Stimulated activated CD4-positive, alpha-beta T cell treated with anti-CD3 and anti-CD28 coated beads, Interleukin-12 subunit alpha, Interleukin-12 subunit beta, amount 100 ng/mL, for 24 hours (primary cell): ENCODE data around the gene TTLL7.
A peak's percentile ranks its signal among the peaks of the same experiment; 100 is the strongest.

Experiments
- DNase-seq, 2 experiments: peaks; one replicate each; pipeline ENCODE4 v3.0.0-alpha.2; 2020; ENCODE audit warnings: low read depth in 2 of 2

Gene TTLL7

DNA sequence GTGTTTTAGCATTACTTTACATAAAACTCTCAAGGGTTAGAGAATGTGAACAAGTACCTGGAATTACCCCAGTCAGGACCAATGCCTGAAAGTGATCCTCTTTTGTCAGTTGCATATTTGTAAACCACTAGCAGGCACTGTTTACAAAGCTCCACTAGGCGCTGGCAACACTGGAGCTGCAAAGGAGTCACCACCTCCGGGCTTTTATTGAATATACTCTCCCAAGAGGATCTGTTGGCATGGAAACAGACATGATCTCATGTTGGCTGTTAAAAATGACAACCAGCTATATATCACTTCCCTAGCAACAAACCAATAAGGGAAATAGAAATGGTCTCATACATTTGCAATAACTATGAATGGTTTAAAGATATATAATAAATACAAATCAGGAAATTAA, 116.0 kb downstream of the TTLL7 start:
- no peak for DNase-seq

DNA sequence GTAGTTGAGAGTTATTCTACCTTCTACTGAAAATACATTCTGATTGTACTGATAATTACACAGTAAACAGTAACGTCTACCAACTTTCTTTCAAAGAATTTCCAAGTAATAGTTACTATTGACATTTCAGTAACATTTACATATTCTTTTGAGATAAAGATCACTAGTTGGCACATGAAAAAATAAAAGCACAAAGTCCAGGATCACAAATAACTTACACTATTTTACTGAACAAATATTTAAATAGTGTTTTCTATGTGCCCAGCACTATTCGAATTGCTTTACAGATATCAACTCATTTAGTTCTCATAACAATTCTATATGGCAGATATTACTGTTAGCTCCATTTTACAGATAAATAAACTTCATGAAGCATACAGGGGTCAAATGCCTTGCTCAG, 126.4 kb downstream of the TTLL7 start:
- DNase-seq: no peak

DNA sequence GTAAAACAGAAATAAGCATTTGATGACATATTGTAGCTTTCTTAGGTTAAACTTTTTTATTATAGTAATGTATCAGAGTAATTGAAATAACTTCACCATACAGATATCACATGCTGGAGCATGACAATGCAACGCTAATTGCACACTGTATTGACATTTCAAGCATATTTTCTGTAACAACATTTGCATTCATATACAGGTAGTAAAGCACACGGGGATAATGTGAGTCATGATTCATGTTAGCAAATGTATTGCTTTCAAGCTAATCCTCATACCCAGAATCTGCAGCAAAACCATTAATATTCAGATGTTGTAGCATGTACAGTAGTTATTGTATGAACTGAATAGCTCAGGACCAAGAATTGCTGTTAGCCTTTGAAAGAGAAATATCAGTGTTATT, 133.9 kb downstream of the TTLL7 start:
- DNase-seq: no peak

DNA sequence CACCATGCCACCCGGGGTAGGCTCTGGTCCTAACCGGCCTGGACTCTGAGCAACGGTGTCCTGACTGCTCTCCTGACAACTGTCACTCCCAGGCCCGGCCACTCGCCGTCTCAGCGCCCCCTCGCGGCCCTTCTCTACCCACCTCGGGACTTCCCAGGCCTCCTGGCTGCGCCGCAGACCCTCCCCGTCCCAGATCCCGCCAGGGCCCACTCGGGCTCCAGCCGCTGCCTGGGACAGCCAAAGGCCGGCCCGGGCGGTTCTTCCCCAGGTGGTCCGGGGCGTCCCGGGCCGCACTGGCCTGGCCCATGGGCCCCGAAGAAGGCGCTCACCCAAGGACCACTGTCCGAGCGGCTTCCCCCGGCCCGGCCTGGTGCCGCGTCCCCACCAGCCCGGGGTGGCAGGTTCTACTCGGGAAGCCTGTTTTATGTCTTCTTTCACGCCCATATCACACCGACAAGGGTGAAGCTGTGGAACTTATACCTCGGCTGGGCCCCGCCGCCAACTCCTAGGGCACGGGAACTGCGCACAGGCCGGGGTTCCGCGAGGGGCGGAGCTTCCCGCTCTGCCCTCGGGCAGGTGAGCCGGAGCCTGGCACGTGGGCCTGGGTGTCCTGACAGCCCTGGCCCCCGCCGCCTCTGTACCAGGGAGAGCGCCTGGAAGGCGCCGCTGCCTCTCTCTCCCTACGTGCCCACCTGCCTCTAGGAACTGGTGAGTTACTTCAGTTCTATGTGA, 138.3 kb downstream of the TTLL7 start:
- DNase-seq: peak; percentile 52 to 78

DNA sequence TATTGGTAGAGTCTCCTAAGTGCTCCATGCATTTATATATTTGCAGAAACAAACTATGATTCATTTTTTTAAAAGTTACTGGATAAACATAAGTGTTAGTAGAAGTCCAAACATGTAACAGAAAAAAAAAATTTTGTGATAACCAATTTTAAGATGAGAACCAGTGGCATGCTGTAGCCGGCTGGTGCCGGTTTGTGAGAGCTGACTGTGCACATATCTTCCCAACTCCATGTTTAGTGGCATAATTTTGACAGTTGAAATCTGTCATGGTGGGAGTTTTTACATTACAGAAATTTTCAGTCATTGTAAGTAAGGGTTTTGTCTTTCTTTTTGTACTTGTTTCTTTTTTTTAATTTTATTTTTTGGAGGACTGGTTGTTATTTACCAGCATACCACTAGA, 141.2 kb downstream of the TTLL7 start:
- no peak for DNase-seq

DNA sequence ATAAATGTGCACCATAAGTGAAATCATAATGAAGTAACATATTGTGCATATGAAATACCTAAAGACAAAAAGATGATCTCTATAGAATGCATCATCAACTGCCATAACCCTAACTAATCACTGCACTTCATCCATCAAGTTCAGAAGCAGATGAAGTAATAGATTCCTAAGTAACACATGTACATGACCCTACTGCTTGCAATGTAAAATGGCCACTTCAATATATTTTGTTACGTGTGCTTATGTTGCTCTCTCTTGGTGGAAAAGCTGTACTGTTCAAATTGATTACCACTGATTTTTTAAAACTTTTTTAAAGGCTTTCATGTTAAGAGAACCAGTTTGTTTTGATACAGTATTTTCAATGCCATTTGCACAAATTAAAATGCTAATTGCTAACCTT, 141.8 kb downstream of the TTLL7 start:
- DNase-seq: no peak

DNA sequence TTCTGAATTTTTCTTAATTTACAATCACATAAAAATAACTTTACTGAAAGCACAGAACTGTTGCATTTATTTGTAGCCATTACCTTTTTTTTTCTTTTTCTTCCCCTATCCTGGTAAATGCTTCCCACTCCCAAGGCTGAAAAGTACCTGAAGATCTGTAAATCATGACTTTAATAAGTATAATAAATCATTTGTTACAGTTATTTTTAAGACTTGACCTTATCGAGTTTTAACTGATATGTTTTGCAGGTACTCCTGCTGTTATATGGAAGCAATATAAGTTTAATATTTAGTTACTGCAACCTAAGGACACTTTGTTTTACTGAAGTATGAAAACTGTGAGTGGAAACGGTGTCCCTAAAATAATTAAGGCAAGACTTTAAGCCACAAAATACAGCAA, 142.6 kb downstream of the TTLL7 start:
- DNase-seq: no peak

DNA sequence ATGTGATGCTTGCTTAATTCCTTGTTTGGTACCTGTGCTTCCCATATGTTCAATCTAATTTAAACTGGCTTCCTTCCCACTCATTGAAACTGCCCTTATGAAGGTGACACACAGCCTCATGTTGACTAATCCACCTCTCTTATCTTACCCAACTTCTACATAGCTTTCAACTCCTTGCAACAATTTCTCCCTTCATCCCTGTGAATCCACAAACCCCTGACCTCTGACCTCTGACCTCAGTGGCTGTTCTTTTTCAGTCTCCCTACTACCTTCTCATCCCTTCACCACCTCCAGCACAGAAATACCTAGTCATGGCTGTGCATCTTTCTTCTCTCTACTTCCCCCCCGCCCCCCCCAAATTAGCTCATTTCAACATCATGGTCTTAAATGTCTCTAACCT, 144.5 kb downstream of the TTLL7 start:
- DNase-seq: no peak

DNA sequence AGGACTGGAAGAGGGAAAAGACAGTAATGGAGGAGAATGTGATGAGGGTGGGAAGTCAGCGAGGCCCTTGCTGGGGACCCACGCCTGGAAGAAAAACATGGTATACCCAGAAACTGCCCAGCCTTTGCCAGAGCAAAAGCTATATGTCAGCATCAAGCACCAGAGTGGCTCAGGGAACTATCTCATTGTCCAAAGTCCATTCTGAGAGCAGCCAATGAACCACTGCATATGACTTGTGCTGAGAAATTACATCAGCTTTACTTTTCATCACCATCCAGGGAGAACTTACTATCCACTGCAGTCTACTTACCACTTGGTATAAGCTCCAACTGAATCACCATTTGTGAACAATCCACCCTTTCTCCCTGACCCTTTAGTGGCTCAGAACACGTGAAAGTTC, 148.1 kb downstream of the TTLL7 start:
- no peak for DNase-seq

DNA sequence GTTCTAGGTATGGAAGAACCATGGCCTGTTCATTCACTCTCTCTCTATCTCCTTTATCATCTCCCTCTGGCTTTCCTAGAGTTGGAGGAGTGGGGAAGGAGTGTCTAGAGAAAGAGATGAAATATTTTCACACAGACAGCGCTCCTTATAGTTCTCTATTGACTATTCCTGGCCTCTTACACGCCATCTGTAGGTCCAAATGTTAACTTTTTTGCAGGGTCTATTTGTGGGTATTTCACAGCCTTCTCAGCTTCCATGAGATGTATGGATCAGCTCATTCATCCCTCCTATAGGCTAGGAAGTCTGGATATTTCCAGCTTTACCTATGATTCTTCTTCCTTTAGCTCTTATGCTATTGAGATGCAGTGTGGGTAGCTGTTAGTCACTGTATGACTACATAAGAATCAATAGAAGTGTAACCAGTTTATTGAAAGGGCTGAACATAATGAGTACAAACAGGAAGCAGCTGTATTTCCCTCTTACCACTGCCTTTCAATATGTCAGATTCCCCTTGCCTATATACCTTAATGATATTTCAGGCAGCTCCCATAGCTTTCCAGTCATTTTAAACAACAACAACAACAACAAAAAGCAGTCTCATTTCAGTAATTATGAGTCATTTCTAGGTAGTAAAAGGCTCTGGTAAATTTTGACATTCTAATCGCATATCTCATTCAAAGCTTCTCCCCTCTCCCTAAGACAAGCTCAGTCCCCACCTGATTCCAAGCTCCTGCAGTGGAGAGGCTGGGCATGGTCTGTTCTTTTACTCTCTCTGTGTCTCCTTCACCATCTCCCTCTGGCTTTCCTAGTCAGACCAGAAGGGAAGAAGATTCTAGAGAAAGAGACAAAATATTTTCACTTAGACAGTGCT, 149.5 kb downstream of the TTLL7 start:
- DNase-seq: no peak

DNA sequence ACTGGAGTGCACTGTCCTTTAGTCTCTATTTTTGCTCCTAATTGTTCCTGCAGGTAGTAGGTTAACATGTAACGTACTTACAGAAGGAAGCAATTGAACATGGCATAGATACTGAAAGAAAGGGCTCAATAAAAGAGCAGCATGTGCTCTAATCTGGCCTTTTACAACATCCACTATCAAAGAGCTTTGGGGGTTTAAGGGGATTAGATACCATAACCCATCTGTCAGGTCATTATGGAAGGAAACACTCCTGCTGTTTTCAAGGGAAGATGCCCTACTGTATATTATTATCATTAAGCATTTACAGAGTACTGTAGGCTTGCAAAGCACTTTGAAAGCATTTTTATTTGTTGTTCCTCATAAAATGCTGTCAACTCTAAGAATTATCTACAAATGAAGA, 152.8 kb downstream of the TTLL7 start:
- DNase-seq: no peak

DNA sequence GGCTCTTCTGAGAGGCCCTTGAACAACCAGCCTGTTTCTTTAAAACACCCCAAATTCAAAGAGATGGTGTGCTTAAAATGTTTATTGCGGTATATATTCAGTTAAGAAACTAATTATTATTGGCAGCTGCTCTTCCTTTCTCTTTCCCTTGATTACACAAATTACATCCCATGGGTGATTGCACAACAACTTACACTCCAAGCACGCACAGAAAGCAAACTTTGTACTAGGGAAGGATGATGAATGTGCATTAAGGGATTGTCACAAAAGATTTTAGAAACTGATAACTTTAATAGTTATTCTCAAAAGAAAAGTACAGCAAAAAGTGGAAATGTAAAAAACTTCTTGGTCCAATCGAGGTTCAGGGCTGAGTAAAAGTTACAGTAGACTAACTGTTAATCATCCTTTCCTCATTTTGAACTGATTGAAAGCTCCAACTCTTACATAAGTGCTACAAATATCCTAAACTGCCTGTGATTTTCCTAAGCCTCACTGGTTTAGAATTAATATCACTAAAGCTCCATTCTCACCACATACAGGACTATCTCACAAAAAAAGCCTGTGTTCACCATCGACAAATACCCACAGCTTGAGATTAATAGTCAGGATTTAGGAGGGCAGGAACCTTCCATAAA, 153.4 kb downstream of the TTLL7 start:
- DNase-seq: no peak

DNA sequence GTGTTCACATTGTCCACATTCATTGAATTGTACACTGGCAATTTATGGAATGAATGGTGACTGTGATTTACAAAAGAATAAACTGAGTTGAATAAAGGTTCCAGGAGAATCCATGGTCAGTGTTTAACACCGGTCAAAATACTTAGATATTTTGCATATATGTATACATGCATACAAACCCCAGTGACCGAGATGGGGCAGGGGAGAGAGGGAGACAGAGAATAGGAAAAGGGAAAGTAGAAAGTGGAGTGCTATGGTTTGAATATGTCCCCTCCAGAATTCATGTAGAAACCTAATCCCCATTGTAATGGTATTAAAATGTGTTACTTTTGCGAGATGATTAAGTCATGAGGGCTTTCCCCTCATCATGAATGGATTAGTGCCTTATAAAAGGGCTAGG, 154.4 kb downstream of the TTLL7 start:
- DNase-seq: no peak

DNA sequence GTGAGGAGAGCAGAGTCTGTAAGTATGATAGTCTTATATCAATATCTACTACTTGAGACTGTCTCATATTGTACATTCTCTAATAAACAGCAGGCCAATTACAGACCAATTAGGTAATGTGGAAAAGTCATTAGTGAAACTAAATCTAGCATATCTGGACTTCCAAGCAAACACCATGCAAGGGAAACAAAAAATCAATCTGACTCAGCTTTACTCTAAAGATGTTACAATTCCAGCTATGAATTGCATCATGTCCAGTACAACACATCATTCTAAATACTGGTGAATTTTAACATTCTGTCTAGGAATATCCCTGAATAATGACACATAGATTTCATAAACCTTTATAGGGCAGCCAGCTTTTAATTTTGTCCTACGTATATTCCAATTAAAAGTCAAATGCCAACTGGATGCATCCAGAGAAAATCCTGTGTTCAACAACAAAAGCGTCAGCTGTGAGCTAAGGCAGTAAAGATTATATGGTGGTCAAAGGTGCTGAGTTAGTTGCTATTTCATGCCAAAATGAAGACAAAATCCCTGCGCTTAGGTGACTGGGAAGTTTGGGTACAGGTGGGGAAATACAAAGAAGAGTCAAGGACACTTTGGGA, 159.3 kb downstream of the TTLL7 start:
- DNase-seq: no peak

DNA sequence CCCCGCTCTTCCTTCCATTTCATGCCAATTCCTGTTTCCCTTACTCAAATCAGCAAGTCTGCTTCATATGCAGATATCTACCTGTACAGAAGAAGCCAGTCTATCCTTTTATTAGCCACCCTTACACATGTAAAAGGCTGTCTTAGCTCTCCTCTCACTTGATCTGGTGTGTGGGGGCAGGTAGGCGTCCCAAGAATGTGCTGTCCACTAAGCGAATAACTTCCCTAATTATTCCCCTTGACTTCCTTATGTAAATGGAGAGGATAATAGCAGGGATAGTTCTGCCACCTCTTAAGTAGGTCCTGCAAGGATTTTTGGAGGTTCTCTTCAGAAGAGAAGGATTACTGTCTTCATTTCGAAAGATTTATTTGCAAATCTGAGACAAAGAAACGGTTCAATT, 160.4 kb downstream of the TTLL7 start:
- no peak for DNase-seq

DNA sequence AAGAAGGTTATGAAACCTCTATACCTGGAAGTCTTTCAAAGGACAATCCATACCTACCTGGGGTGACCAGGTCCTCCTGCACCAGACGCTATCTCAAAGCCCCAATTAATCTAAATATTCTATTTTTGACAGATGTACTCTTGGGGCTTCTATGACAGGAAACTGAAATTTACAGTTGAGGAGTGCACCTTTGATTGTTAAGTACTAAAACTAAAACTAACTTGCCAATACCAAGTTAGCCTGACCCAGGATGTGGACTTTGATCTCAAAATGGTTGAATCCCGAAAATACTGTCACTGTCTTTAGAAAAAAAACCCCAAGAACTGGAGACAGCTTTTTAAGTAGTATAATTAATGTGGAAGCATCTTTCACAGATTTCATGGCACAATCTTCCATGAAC, 162.4 kb downstream of the TTLL7 start:
- no peak for DNase-seq

DNA sequence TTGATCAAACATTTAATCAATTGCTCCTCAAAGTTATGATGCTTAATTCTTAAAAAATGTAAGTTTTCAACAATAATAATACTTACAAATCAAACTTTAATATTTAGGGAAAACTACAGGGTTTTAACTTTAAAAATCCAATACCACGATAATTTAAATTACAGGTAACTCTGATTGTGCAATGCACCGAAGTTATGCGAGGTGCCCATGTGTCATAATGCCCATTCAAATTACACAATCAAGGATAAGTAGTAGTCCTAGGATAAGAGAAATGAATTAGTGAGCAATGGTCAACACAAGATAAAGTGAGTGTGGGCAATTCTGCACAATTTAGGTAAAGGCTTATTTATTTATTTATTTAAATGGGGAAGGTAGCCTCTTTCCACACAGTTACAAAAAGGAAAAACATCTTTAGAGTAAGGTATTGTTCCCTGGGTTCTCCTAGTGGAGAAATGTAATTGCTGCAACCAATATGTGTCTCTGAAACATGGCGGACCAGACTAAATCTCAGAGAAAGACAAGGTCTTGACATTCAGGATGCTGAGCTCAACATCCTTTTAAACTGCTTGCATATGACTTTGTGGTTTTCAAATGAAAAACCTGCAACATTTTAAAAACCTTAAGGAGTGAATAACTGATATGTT, 164.2 kb downstream of the TTLL7 start:
- DNase-seq: no peak

DNA sequence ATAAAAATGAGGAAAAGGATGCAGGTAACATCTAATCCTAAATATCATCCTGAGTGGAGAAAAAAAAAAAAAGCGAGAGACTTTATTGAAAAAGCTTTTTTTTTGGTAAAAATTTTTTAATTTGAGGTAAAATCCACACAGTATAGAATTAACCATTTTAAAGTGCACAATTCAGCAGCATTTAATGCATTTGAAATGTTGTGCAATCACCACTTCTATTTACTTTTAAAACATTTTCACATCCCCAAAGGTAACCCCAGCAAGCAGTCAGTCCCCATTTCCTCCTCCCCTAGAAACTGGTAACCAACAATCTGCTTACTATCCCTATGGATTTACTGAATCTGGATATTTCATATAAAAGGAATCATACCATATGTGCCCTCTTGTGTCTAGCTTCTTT, 166.7 kb downstream of the TTLL7 start:
- no peak for DNase-seq

DNA sequence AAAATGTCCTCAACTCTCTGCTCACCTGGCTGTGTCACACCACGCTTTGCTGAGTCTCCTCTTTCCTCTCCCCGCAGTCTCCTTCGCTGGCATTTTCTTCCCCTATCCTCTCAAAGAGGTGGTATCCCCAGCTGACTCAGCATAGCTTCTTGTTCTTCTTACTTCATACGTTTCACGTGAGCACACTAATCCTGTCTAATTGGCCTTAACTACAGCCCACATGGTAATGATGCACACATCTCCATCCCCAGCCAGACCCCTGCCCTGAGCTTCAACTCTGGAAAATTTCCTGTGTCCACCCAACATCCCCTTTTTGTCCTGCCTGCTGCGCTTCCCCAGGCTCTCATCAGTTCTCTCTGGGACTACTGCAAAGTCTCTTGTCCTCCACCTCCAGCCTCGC, 169.8 kb downstream of the TTLL7 start:
- no peak for DNase-seq

DNA sequence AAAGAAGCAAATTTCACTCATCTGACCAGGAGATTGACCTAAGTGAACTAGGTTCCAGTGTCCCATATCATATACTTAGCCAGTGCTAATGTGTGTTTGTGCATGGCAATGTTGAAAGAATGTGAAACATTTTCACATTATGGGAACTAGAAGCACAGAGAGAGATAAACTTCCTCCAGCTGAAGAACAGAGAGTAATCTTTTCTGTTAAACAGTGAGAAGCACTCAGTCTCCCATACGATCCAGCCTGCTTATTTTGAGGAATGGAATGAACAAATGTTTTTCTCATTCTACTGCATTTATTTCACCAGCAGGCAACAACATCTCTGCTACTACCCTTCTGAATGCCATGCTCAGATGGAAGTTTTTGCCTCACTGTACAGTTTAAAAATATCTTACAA, 170.5 kb downstream of the TTLL7 start:
- no peak for DNase-seq

DNA sequence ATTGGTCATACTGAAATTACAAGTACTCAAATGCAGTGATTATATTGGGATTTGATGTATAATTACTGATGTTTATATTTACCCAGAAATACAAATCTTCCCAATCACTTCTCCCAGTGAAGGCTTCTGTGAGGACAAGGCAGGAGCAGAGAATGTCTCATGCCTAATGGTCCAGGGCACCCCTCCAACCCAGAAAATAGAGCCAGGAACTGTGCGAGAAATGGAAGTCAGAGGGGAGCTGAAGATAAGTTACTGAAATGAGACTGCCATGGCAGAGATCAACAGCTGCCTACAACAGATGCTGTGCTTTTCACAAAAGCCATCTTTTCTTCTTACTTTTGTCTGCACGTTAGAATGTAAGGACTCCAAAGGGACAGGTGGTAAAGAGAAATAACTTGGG, 171.2 kb downstream of the TTLL7 start:
- DNase-seq: no peak

DNA sequence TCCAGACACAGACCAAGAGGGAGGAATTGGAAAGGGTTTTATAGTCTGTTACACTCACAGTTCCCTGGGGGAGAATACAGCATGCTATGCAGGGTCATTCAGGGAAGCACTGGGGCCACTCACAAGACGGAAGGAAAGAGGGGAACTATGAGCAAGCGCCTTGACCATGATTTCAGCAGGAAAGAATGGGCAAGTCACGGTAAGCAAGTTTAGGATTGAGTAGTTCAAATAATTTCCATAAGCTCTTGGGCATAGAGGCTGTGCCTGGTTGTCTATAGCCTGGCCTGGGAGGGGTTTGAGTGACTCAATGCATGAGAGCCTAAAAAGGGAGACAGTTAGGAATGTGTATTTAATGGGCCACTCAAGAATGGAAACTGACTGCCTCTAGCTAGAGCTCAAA, 176.7 kb downstream of the TTLL7 start:
- DNase-seq: no peak
